HFFc6 (cell line): Measurements from ENCODE around the gene TMEM39A. TPM values are rescaled to one million over a fixed set of nuclear protein-coding genes. Genes with fewer than 3 reads are reported as not detected.

Experiments used
- DNase-seq: peaks from one replicate; pipeline ENCODE4 v3.0.0-alpha.2; 2018
- H3K27ac Mint-ChIP-seq: 2 replicates; pipeline ENCODE4 v1.8.0; 2020; ENCODE audit warnings: mild to moderate bottlenecking, mixed read lengths
- H3K27me3 Mint-ChIP-seq: 2 replicates; pipeline ENCODE4 v1.8.0; 2021; ENCODE audit warnings: mild to moderate bottlenecking, moderate library complexity, mixed read lengths; ENCODE audit not compliant: insufficient read depth
- H3K36me3 Mint-ChIP-seq: 2 replicates; pipeline ENCODE4 v1.8.0; 2021; ENCODE audit warnings: low read depth, mixed read lengths
- H3K4me1 Mint-ChIP-seq: 2 replicates; pipeline ENCODE4 v1.8.0; 2020; ENCODE audit warnings: low read depth, mixed read lengths
- H3K4me3 Mint-ChIP-seq: 2 replicates; pipeline ENCODE4 v1.8.0; 2020; ENCODE audit warnings: mild to moderate bottlenecking, moderate library complexity, mixed read lengths
- H3K9me3 Mint-ChIP-seq: 2 replicates; pipeline ENCODE4 v1.8.0; 2020; ENCODE audit warnings: mild to moderate bottlenecking, mixed read lengths
- CTCF ChIP-seq: fragments of 200-600 bp; sonication (generic); IDR thresholded peaks from 2 replicates; pipeline ENCODE4 v1.5.0; 2021; ENCODE audit warnings: antibody characterized with exemption, mild to moderate bottlenecking
- total RNA-seq, 6 experiments: library from RNA; stranded (reverse); fragmentation: NEBNext Ultra II Directional; extraction: Animal tissue kit (Norgen Biotek cat#: 25700); gene quantifications; 2 replicates in 1 of 6; 3 replicates in 5 of 6; pipeline ENCODE4 v1.2.3, GENCODE V29; 2021

TMEM39A gene
- total RNA-seq, 6 experiments from 2014 or later: 47.3 to 58.8 (median 55.5) TPM

- H3K4me1 Mint-ChIP-seq: peaks cover 18% of the 10 kb centered on the region
- DNase-seq: no peak
- TF ChIP-seq CTCF: no peak
- peaks cover 24% of the 10 kb centered on the region for H3K36me3 Mint-ChIP-seq
- no peak overlapping the region for H3K27ac Mint-ChIP-seq
- no peaks in the 10 kb centered on the region for H3K9me3 Mint-ChIP-seq
- no peaks in the 10 kb centered on the region; the same call in 1 of the 2 replicates for H3K27me3 Mint-ChIP-seq
- no peak overlapping the region for H3K4me3 Mint-ChIP-seq
Measured at GRCh38 chr3:119408243-119408950, 55.0 kb downstream of the TMEM39A start.

- H3K9me3 Mint-ChIP-seq: no peaks in the 10 kb centered on the region
- DNase-seq: no peak
- H3K27me3 Mint-ChIP-seq: no peaks in the 10 kb centered on the region; the same call in 1 of the 2 replicates
- TF ChIP-seq CTCF: no peak
- no peak overlapping the region for H3K27ac Mint-ChIP-seq
- H3K36me3 Mint-ChIP-seq: peaks cover 11% of the 10 kb centered on the region
- H3K4me3 Mint-ChIP-seq: no peak overlapping the region
- peaks cover 21% of the 10 kb centered on the region for H3K4me1 Mint-ChIP-seq
Measured at GRCh38 chr3:119405315-119405714, 58.1 kb downstream of the TMEM39A start.

GRCh38 chr3:119403201-119403600, 60.2 kb downstream of the TMEM39A start:
- no peak for TF ChIP-seq CTCF
- H3K27ac Mint-ChIP-seq: no peak overlapping the region
- no peaks in the 10 kb centered on the region for H3K9me3 Mint-ChIP-seq
- peaks cover 4% of the 10 kb centered on the region; the same call in 1 of the 2 replicates for H3K4me1 Mint-ChIP-seq
- no peak overlapping the region for H3K4me3 Mint-ChIP-seq
- no peak for DNase-seq
- no peaks in the 10 kb centered on the region; the same call in 1 of the 2 replicates for H3K27me3 Mint-ChIP-seq
- no peaks in the 10 kb centered on the region; the same call in 1 of the 2 replicates for H3K36me3 Mint-ChIP-seq

GRCh38 chr3:119402791-119403190, 60.6 kb downstream of the TMEM39A start:
- Mint-ChIP-seq H3K36me3 (no peaks in the 10 kb centered on the region; the same call in 1 of the 2 replicates), H3K27me3 (no peaks in the 10 kb centered on the region; the same call in 1 of the 2 replicates), H3K4me3 (no peak overlapping the region), H3K9me3 (no peaks in the 10 kb centered on the region), H3K4me1 (peaks cover 4% of the 10 kb centered on the region; the same call in 1 of the 2 replicates), H3K27ac (no peak overlapping the region; the same call in 1 of the 2 replicates)
- no peak for TF ChIP-seq CTCF
- DNase-seq: no peak

GRCh38 chr3:119401503-119402440, 61.6 kb downstream of the TMEM39A start:
- Mint-ChIP-seq H3K27ac (no peak overlapping the region), H3K27me3 (no peaks in the 10 kb centered on the region; the same call in 1 of the 2 replicates), H3K36me3 (no peaks in the 10 kb centered on the region; the same call in 1 of the 2 replicates), H3K9me3 (no peaks in the 10 kb centered on the region), H3K4me3 (no peak overlapping the region), H3K4me1 (peaks cover 4% of the 10 kb centered on the region; the same call in 1 of the 2 replicates)
- DNase-seq: no peak
- TF ChIP-seq CTCF: no peak
